HG03064 (cell line): ENCODE measurements around the gene SLC35G1.

ENCODE experiments used
- ATAC-seq: cut with Tn5 transposase; IDR thresholded peaks from one replicate; pipeline ENCODE4 v1.9.1; 2021; ENCODE audit warnings: low read depth; ENCODE audit not compliant: unreplicated experiment

The SLC35G1 gene

GRCh38 chr10:93893646-93894515, at the start of gene SLC35G1:
Gene SLC35G1 (plus strand): TSS chr10:93893978. CDS start chr10:93894034, 56 bp downstream.
- ATAC-seq: peak; percentile 95

GRCh38 chr10:93844979-93845626, 48.7 kb upstream of the SLC35G1 start:
- ATAC-seq: no peak

- no peak for ATAC-seq
These were observed 44.2 kb upstream of the SLC35G1 start for GRCh38 chr10:93849593-93849992.

GRCh38 chr10:93850031-93851015, 43.5 kb upstream of the SLC35G1 start:
- ATAC-seq: no peak

- no peak for ATAC-seq
These were observed 42.6 kb upstream of the SLC35G1 start for GRCh38 chr10:93851169-93851568.

GRCh38 chr10:93852476-93853095, 41.2 kb upstream of the SLC35G1 start:
- no peak for ATAC-seq

- ATAC-seq: no peak
These were observed 38.8 kb upstream of the SLC35G1 start for GRCh38 chr10:93854975-93855374.

GRCh38 chr10:93856349-93857145, 37.2 kb upstream of the SLC35G1 start:
- no peak for ATAC-seq

- no peak for ATAC-seq
These were observed 34.6 kb upstream of the SLC35G1 start for GRCh38 chr10:93859049-93859655.

- no peak for ATAC-seq
These were observed 32.0 kb upstream of the SLC35G1 start for GRCh38 chr10:93861825-93862224.

GRCh38 chr10:93865794-93866425, 27.9 kb upstream of the SLC35G1 start:
- ATAC-seq: no peak

- ATAC-seq: no peak
These were observed 26.3 kb upstream of the SLC35G1 start for GRCh38 chr10:93867525-93867924.

GRCh38 chr10:93871671-93872204, 22.0 kb upstream of the SLC35G1 start:
- no peak for ATAC-seq

GRCh38 chr10:93872375-93873158, 21.2 kb upstream of the SLC35G1 start:
- no peak for ATAC-seq

GRCh38 chr10:93873420-93874115, 20.2 kb upstream of the SLC35G1 start:
- no peak for ATAC-seq

- ATAC-seq: no peak
These were observed 19.3 kb upstream of the SLC35G1 start for GRCh38 chr10:93874309-93875031.
